HG03064 (cell line): ENCODE results near the gene FGFR3.

Source experiments
- ATAC-seq: cut with Tn5 transposase; IDR thresholded peaks from one replicate; pipeline ENCODE4 v1.9.1; 2021; ENCODE audit warnings: low read depth; ENCODE audit not compliant: unreplicated experiment

FGFR3 gene

GRCh38 chr4:1768367-1769034 is 24.6 kb upstream of the FGFR3 start:
- ATAC-seq: no peak

GRCh38 chr4:1769692-1770091 is 23.4 kb upstream of the FGFR3 start:
- no peak for ATAC-seq

- ATAC-seq: no peak
Measured at GRCh38 chr4:1770245-1770644, 22.8 kb upstream of the FGFR3 start.

GRCh38 chr4:1770791-1771231 is 22.3 kb upstream of the FGFR3 start:
- ATAC-seq: no peak

- no peak for ATAC-seq
Measured at GRCh38 chr4:1771555-1772305, 21.4 kb upstream of the FGFR3 start.

- no peak for ATAC-seq
Measured at GRCh38 chr4:1772853-1773538, 20.1 kb upstream of the FGFR3 start.

GRCh38 chr4:1773754-1774153 is 19.3 kb upstream of the FGFR3 start:
- ATAC-seq: no peak

GRCh38 chr4:1775731-1776500 is 17.2 kb upstream of the FGFR3 start:
- no peak for ATAC-seq

GRCh38 chr4:1776521-1777161 is 16.5 kb upstream of the FGFR3 start:
- no peak for ATAC-seq

- ATAC-seq: no peak
Measured at GRCh38 chr4:1777822-1778641, 15.1 kb upstream of the FGFR3 start.

- no peak for ATAC-seq
Measured at GRCh38 chr4:1778642-1779392, 14.3 kb upstream of the FGFR3 start.

- no peak for ATAC-seq
Measured at GRCh38 chr4:1779588-1780382, 13.3 kb upstream of the FGFR3 start.

GRCh38 chr4:1780435-1780834 is 12.7 kb upstream of the FGFR3 start:
- no peak for ATAC-seq

GRCh38 chr4:1783015-1783414 is 10.1 kb upstream of the FGFR3 start:
- no peak for ATAC-seq

GRCh38 chr4:1783970-1784369 is 9.1 kb upstream of the FGFR3 start:
- no peak for ATAC-seq

- no peak for ATAC-seq
Measured at GRCh38 chr4:1784395-1784788, 8.7 kb upstream of the FGFR3 start.

GRCh38 chr4:1784789-1785591 is 8.1 kb upstream of the FGFR3 start:
- ATAC-seq: no peak
